Breast epithelium (tissue), 4 donors: ENCODE measurements around the gene SLC66A2. TPM values are rescaled to one million over a fixed set of nuclear protein-coding genes. Genes with fewer than 3 reads are reported as not detected.

Source experiments
- DNase-seq, 2 donors: peaks; one replicate each; pipeline ENCODE4 v3.0.0-alpha.2; 2019; ENCODE audit warnings: low spot score in 2 of 2
- H3K27ac ChIP-seq, 2 donors: fragments of 200-600 bp; sonication (generic) in 1 of 2; one replicate each; pipeline ENCODE4 v1.5.1; 2016 to 2019; ENCODE audit warnings: mild to moderate bottlenecking in 1 of 2
- H3K27me3 ChIP-seq, 2 donors: fragments of 200-600 bp; sonication (generic) in 1 of 2; one replicate each; pipeline versions ENCODE4 v1.5.1 to v1.6.0; 2017 to 2019; ENCODE audit warnings: control low read depth in 1 of 2, mild to moderate bottlenecking in 1 of 2
- H3K36me3 ChIP-seq: fragments of 200-600 bp; one replicate; pipeline ENCODE4 v1.5.1; 2019
- H3K4me1 ChIP-seq, 2 donors: fragments of 200-600 bp; sonication (generic); one replicate each; pipeline ENCODE4 v1.5.1; 2016 to 2019; ENCODE audit warnings: control low read depth in 1 of 2
- H3K4me3 ChIP-seq, 3 donors: fragments of 200-600 bp; sonication (generic); 1 replicate in 2 of 3; 2 replicates in 1 of 3; pipeline ENCODE4 v1.5.1; 2016 to 2019; ENCODE audit warnings: mild to moderate bottlenecking in 3 of 3, moderate library complexity in 2 of 3
- H3K9me3 ChIP-seq, 2 donors: fragments of 200-600 bp; sonication (generic) in 1 of 2; one replicate each; pipeline ENCODE4 v1.5.1; 2016 to 2019; ENCODE audit warnings: control low read depth in 1 of 2
- POLR2A ChIP-seq: fragments of 450-650 bp; IDR thresholded peaks from one replicate; pipeline ENCODE4 v1.6.1; 2016; ENCODE audit warnings: antibody characterized with exemption, mild to moderate bottlenecking, moderate library complexity
- POLR2AphosphoS5 ChIP-seq, 3 donors: sonication (generic); formaldehyde crosslinking; IDR thresholded peaks; one replicate each; pipeline ENCODE4 v1.6.1; 2017; ENCODE audit warnings: antibody characterized with exemption in 3 of 3
- intact Hi-C: fragments of 100-400 bp; cut with DNase I; formaldehyde crosslinking; loops from one replicate; pipeline ENCODE4 v1.15.1; 2023; ENCODE audit warnings: low total_unique reads
- total RNA-seq, 3 donors: library from RNA; depleted of rRNA; stranded (reverse); fragments of >200 nt; gene quantifications; one replicate each; pipeline ENCODE4 v1.1.0, GENCODE V29; 2016
- TF ChIP-seq, protein P1 (sequence below), 3 donors: fragments of 450-650 bp; IDR thresholded peaks; one replicate each; pipeline ENCODE4 v1.5.1; 2016 to 2017; ENCODE audit warnings: antibody characterized with exemption in 3 of 3, mild to moderate bottlenecking in 3 of 3, moderate library complexity in 3 of 3

Gene SLC66A2
- total RNA-seq, 3 donors from 2014 or later, result 45.2 to 141 (median 65.9) TPM

DNA sequence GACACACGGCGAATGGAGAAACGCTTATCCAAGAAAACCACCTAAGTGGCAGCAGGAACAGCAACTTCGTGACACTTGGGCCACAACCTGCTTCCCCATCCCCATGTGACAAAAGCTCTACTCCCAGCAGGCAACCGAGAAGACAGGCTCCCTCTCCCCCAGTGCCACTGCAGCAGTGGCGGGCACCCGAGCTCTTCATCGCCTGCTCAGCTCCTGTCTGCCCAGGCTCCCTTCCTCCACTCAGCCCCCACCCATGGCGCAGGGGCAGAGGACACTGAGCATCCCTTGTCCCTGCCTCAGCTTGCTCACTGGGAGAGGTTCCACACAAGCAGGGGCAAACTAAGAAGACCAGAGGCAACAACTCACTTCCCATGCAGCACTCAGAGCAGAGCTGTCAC, 22.9 kb downstream of the SLC66A2 start:
- Histone ChIP-seq H3K27me3 (no peaks in the 10 kb centered on the region), H3K36me3 (no peaks in the 10 kb centered on the region), H3K27ac (no peak overlapping the region), H3K4me3 (no peak overlapping the region), H3K9me3 (peaks cover 19 to 41% of the 10 kb centered on the region in 2 donors), H3K4me1 (no peaks in the 10 kb centered on the region)
- intact Hi-C loops, result no loop called here
- DNase-seq, result peak in 1 of 2 donors; percentile 17
- TF ChIP-seq POLR2A, result no peak
- TF ChIP-seq POLR2AphosphoS5 (IDR thresholded peaks at IDR 0.05), result no peak
- TF ChIP-seq, protein P1, sequence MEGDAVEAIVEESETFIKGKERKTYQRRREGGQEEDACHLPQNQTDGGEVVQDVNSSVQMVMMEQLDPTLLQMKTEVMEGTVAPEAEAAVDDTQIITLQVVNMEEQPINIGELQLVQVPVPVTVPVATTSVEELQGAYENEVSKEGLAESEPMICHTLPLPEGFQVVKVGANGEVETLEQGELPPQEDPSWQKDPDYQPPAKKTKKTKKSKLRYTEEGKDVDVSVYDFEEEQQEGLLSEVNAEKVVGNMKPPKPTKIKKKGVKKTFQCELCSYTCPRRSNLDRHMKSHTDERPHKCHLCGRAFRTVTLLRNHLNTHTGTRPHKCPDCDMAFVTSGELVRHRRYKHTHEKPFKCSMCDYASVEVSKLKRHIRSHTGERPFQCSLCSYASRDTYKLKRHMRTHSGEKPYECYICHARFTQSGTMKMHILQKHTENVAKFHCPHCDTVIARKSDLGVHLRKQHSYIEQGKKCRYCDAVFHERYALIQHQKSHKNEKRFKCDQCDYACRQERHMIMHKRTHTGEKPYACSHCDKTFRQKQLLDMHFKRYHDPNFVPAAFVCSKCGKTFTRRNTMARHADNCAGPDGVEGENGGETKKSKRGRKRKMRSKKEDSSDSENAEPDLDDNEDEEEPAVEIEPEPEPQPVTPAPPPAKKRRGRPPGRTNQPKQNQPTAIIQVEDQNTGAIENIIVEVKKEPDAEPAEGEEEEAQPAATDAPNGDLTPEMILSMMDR (IDR thresholded peaks at IDR 0.05), result no peak

DNA sequence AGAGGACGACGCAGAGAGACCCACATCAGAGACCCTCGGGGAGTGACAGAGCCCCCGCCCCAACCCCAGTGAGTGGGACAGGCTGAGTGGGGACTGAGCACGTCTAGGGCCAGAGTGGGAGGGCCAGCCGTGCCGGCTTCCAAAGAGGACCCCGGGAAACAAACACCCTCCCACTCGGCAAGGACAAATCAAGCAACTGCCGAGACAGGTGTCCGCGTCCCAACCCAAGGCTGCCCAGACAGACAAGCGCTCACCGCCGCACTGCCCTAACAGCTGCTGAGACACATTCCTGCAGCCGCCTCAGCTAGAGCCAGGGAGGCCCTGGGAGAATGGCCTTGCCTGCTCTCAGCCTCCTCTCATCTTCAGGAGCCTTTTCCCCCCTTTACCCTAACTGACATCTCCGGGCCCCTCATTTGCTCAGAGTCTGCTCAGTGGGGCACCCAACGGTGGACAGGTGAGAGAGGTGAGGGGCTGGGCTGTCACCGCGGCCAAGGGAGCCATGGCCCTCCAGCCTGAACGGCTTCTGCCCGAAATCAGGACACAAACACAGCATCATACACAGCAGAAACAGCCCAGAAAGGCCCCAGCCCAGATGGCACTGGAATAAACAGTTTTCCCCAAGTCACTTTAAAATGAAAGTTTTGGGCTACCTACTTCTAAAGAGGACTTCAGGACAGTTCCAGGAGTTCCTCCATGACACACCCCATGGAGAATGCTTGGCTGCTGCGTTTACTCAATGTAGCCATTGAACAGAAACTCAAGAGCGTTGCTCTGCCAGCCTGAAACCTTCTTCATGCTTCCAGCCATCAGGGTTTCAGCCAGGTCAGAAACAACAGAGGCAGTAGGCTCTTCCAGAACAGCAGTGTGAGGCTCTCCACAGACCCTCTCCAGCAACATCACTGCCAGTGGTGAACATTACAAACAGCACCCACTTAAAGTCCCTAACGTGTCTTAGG, 23.6 kb downstream of the SLC66A2 start:
- intact Hi-C loops, result no loop called here
- H3K4me1 ChIP-seq, result no peaks in the 10 kb centered on the region
- TF ChIP-seq, protein P1 (IDR thresholded peaks at IDR 0.05), result no peak
- TF ChIP-seq POLR2A, result no peak
- TF ChIP-seq POLR2AphosphoS5 (IDR thresholded peaks at IDR 0.05), result no peak
- H3K27ac ChIP-seq, result no peak overlapping the region
- peaks cover 19 to 37% of the 10 kb centered on the region in 2 donors for H3K9me3 ChIP-seq
- no peaks in the 10 kb centered on the region for H3K36me3 ChIP-seq
- H3K27me3 ChIP-seq, result no peaks in the 10 kb centered on the region
- peak; percentile 11 to 40 for DNase-seq
- no peak overlapping the region for H3K4me3 ChIP-seq

DNA sequence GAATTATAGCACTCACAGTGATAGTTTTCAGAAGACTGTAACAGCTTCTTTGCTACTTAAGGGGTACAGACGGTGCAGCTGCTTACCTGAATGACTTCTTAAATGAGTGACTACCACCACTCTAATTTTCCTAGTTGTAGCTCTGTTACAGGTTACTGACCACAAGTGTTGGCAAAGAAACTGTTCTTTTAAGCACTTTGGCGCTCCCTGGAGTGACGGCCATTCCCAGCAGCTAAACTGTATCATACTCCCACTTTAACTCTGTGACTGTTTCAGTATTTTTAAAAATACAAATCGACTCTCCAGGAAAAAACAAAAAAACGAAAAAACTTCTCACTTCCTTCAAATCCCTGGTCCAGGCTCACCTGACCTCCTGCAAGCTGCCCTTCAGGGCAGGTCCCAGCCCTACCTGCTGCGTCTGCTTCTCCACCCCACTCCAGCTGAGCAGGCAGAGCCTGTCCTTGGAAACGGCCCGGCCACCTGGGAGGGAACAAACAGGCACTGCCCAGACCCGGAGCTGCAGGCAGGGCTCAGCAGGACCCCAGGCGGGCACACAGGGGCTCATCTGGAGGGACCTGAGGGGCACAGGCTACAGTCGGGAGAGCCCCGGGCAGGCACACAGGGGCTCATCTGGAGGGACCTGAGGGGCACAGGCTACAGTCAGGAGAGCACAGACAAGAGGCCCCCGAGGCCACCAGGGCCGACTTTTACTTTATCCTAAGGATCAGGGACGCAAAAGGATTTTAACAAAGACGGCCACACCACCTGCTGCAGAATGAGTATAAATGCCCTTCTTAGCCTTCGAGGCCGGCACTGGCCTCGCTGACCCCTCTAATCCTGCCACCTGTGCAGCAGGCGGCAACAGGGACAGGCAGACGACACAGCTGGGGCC, 24.5 kb downstream of the SLC66A2 start:
- intact Hi-C loops, result no loop called here
- peak; percentile 12 to 24 for DNase-seq

DNA sequence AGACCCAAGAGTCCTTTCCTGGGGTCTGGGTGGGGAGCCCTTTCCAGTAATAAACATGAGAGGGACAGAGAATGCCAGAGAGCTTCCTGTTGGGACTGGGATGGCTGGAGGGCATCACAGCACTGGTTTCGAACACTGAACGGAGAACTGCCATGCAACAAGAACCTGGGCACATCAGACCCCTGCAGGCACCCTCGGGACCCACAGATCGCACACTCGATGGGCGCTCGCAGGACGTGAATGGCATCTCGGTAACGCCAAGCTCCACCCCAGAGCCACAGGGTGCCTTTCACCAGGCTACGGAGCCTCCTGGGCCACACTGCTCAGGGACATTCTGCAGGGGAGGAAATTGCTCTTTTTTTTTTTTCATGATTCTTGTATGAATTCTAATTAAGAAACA, 25.1 kb downstream of the SLC66A2 start:
- Histone ChIP-seq H3K9me3 (peaks cover 13 to 26% of the 10 kb centered on the region in 2 donors), H3K36me3 (no peaks in the 10 kb centered on the region), H3K4me3 (no peak overlapping the region), H3K4me1 (no peaks in the 10 kb centered on the region), H3K27me3 (no peaks in the 10 kb centered on the region), H3K27ac (no peak overlapping the region)
- TF ChIP-seq POLR2AphosphoS5 (IDR thresholded peaks at IDR 0.05), result no peak
- no peak for TF ChIP-seq POLR2A
- TF ChIP-seq, protein P1 (IDR thresholded peaks at IDR 0.05), result no peak
- intact Hi-C loops, result no loop called here
- DNase-seq, result peak; percentile 10 to 20

More for the DNA sequence above, 24.5 kb downstream of the SLC66A2 start:
- no peak overlapping the region for H3K4me3 ChIP-seq
- H3K36me3 ChIP-seq, result no peaks in the 10 kb centered on the region
- peaks cover 19 to 32% of the 10 kb centered on the region in 2 donors for H3K9me3 ChIP-seq
- no peak overlapping the region for H3K27ac ChIP-seq
- no peaks in the 10 kb centered on the region for H3K27me3 ChIP-seq
- H3K4me1 ChIP-seq, result no peaks in the 10 kb centered on the region
- TF ChIP-seq POLR2AphosphoS5 (IDR thresholded peaks at IDR 0.05) (no peak), POLR2A (no peak)
- TF ChIP-seq, protein P1 (IDR thresholded peaks at IDR 0.05), result no peak
